ENCODE results near the gene SIRPB2. TPM values are rescaled to one million over a fixed set of nuclear protein-coding genes. Genes with fewer than 3 reads are reported as not detected.

The SIRPB2 gene
- total RNA-seq, 1 donor from 2014 or later: 0.51 TPM

GRCh38 chr20:1471242-1471641, 20.0 kb downstream of the SIRPB2 start:
- no peak for DNase-seq

GRCh38 chr20:1469925-1470571, 21.2 kb downstream of the SIRPB2 start:
- DNase-seq: peak; percentile 74

- DNase-seq: no peak
Measured at GRCh38 chr20:1469306-1469905, 21.8 kb downstream of the SIRPB2 start.

GRCh38 chr20:1468117-1468624, 23.0 kb downstream of the SIRPB2 start:
- DNase-seq: no peak

GRCh38 chr20:1467355-1468116, 23.7 kb downstream of the SIRPB2 start:
- no peak for DNase-seq

GRCh38 chr20:1467082-1467354, 24.2 kb downstream of the SIRPB2 start:
- DNase-seq: no peak

- peak; percentile 96 for DNase-seq
Measured at GRCh38 chr20:1466211-1467081, 24.8 kb downstream of the SIRPB2 start, which contains the start of gene NSFL1C. Gene NSFL1C, minus strand, starts transcription at chr20:1466849. Its CDS starts 25 bp downstream, at chr20:1466824.

- no peak for DNase-seq
Measured at GRCh38 chr20:1465470-1466210, 25.6 kb downstream of the SIRPB2 start.

GRCh38 chr20:1463971-1464570, 27.1 kb downstream of the SIRPB2 start:
- DNase-seq: no peak

- DNase-seq: no peak
Measured at GRCh38 chr20:1462834-1463233, 28.4 kb downstream of the SIRPB2 start.

GRCh38 chr20:1462001-1462400, 29.2 kb downstream of the SIRPB2 start:
- no peak for DNase-seq

GRCh38 chr20:1460275-1460674, 30.9 kb downstream of the SIRPB2 start:
- no peak for DNase-seq

GRCh38 chr20:1457992-1458391, 33.2 kb downstream of the SIRPB2 start:
- DNase-seq: no peak

GRCh38 chr20:1456300-1456699, 34.9 kb downstream of the SIRPB2 start:
- no peak for DNase-seq

- DNase-seq: no peak
Measured at GRCh38 chr20:1450926-1451491, 40.2 kb downstream of the SIRPB2 start.

- DNase-seq: peak; percentile 69
Measured at GRCh38 chr20:1449370-1449769, 41.9 kb downstream of the SIRPB2 start.

- peak; percentile 50 for DNase-seq
Measured at GRCh38 chr20:1448081-1448620, 43.1 kb downstream of the SIRPB2 start.

- DNase-seq: peak; percentile 9
Measured at GRCh38 chr20:1446536-1446935, 44.7 kb downstream of the SIRPB2 start.

GRCh38 chr20:1443085-1443484, 48.1 kb downstream of the SIRPB2 start:
- no peak for DNase-seq

GRCh38 chr20:1442304-1442703, 48.9 kb downstream of the SIRPB2 start:
- no peak for DNase-seq

GRCh38 chr20:1441133-1441532, 50.1 kb downstream of the SIRPB2 start:
- DNase-seq: no peak
